Panc1 (cell line): Measurements from ENCODE around the gene NPPA. TPM values are rescaled to one million over a fixed set of nuclear protein-coding genes. Genes with fewer than 3 reads are reported as not detected.

ENCODE experiments used
- ATAC-seq: fragments of 200-7000 bp; cut with Tn5 transposase; 2 replicates; pipeline ENCODE4 v1.9.1; 2020; ENCODE audit warnings: mild to moderate bottlenecking, moderate library complexity
- BruUV-seq: library from RNA; stranded (reverse); fragments of 400-500 nt; replicated peaks from 2 replicates; lab custom pipeline; 2021; lab: Mats Ljungman, UMichigan
- CTCF ChIA-PET: fragments of 300-600 bp; sonication (Branson Sonifier 250); formaldehyde crosslinking; loops from one replicate; lab custom pipeline; 2022; ENCODE audit warnings: antibody characterized with exemption; lab: Charles Lee
- POLR2A ChIA-PET: fragments of 300-600 bp; sonication (Branson Sonifier 250); formaldehyde crosslinking; loops from one replicate; lab custom pipeline; 2022; ENCODE audit warnings: antibody characterized with exemption; lab: Charles Lee
- DNase-seq: peaks from one replicate; pipeline ENCODE4 v3.0.0-alpha.2; 2010; ENCODE audit warnings: low read depth, low spot score
- H3K27ac ChIP-seq: 2 replicates; pipeline ENCODE4 v1.5.1; 2011; ENCODE audit warnings: mild to moderate bottlenecking, low read length, inconsistent platforms
- H3K27me3 ChIP-seq: fragments of 200-500 bp; sonication (Bioruptor generic); 2 replicates; pipeline ENCODE4 v1.6.0; 2014; ENCODE audit warnings: low read length, inconsistent platforms; ENCODE audit not compliant: control insufficient read depth, insufficient read depth
- H3K36me3 ChIP-seq: fragments of 200-500 bp; sonication (Bioruptor generic); 2 replicates; pipeline ENCODE4 v1.5.1; 2014; ENCODE audit warnings: inconsistent platforms, mild to moderate bottlenecking, low read length, moderate library complexity; ENCODE audit not compliant: control insufficient read depth, insufficient read depth
- H3K4me1 ChIP-seq: 2 replicates; pipeline ENCODE4 v1.5.1; 2011; ENCODE audit warnings: inconsistent platforms, mild to moderate bottlenecking, low read length, moderate library complexity; ENCODE audit not compliant: control insufficient read depth, insufficient read depth
- H3K4me3 ChIP-seq, 2 experiments: 2 replicates each; pipeline ENCODE4 v1.5.1; 2011 to 2012; ENCODE audit warnings: low read depth in 2 of 2, low read length in 2 of 2, mild to moderate bottlenecking in 2 of 2, inconsistent platforms in 1 of 2, moderate library complexity in 1 of 2
- H3K9me3 ChIP-seq: fragments of 200-500 bp; sonication (Bioruptor generic); 2 replicates; pipeline ENCODE4 v1.5.1; 2014; ENCODE audit warnings: low read depth, mild to moderate bottlenecking, inconsistent platforms, low read length, moderate library complexity; ENCODE audit not compliant: control insufficient read depth, insufficient read depth
- CTCF ChIP-seq: fragments of 450-650 bp; IDR thresholded peaks from 2 replicates; pipeline ENCODE4 v1.5.1; 2017; ENCODE audit warnings: mild to moderate bottlenecking
- POLR2AphosphoS5 ChIP-seq: IDR thresholded peaks from 2 replicates; pipeline ENCODE4 v1.6.1; 2012; ENCODE audit warnings: mild to moderate bottlenecking, low read depth, low read length, moderate library complexity
- REST ChIP-seq, 2 experiments: IDR thresholded peaks; 2 replicates each; pipeline ENCODE4 v1.6.1; 2011 to 2012; ENCODE audit warnings: low read depth in 2 of 2, control low read depth in 1 of 2, low read length in 1 of 2, mild to moderate bottlenecking in 1 of 2, moderate library complexity in 1 of 2; ENCODE audit not compliant: insufficient read depth in 1 of 2
- SIN3A ChIP-seq: IDR thresholded peaks from 2 replicates; pipeline ENCODE4 v1.6.1; 2012; ENCODE audit warnings: low read depth, mild to moderate bottlenecking, low read length, moderate library complexity, borderline replicate concordance; ENCODE audit not compliant: insufficient read depth
- TCF7L2 ChIP-seq: IDR thresholded peaks from 2 replicates; pipeline ENCODE4 v1.6.1; 2011; ENCODE audit warnings: mild to moderate bottlenecking, low read depth, low read length, inconsistent platforms
- in situ Hi-C: cut with HindIII; loops from 2 replicates; pipeline ENCODE4 v1.10.0; 2016; ENCODE audit warnings: low sequenced_read_pairs, low pct_unique_long_range_greater_than_20kb
- intact Hi-C: fragments of 100-400 bp; cut with micrococcal nuclease; formaldehyde crosslinking; loops from one replicate; pipeline ENCODE4 v1.10.0; 2022; ENCODE audit not compliant: unreplicated experiment
- total RNA-seq: library from RNA; stranded (reverse); gene quantifications from one replicate; pipeline ENCODE4 v1.2.1, GENCODE V29; 2021; ENCODE audit not compliant: unreplicated experiment

Gene NPPA
- total RNA-seq, 1 experiment from 2014 or later: not detected

GRCh38 chr1:11878891-11879190, 31.3 kb upstream of the NPPA start:
- no peaks in the 10 kb centered on the region; the same call in 1 of the 2 replicates for H3K27me3 ChIP-seq
- CTCF ChIA-PET: no interaction called here
- POLR2A ChIA-PET: no interaction called here
- no TSS peak for BruUV-seq
- no peak overlapping the region for H3K27ac ChIP-seq
- TF ChIP-seq REST (IDR thresholded peaks at IDR 0.05; ENCODE audit: insufficient read depth in 1 of 2, low read depth in 2 of 2, low read length in 1 of 2) (no peak), TCF7L2 (no peak), POLR2AphosphoS5 (no peak), CTCF (no peak), SIN3A (no peak)
- H3K36me3 ChIP-seq: no peaks in the 10 kb centered on the region
- no peak overlapping the region for H3K4me3 ChIP-seq
- H3K9me3 ChIP-seq: no peaks in the 10 kb centered on the region
- in situ Hi-C loops (no loop called here), intact Hi-C loops (no loop called here)
- ATAC-seq (no peak), DNase-seq (no peak)
- H3K4me1 ChIP-seq: no peaks in the 10 kb centered on the region

GRCh38 chr1:11878081-11878890, 30.7 kb upstream of the NPPA start:
- ATAC-seq (no peak), DNase-seq (no peak)
- ChIA-PET POLR2A (interaction anchor here (0.6 to 0.7 kb wide), 2 partner anchors 15 to 31 kb away, joined by 3 to 5 read pairs; no protein-coding TSS in a partner anchor), CTCF (no interaction called here)
- BruUV-seq: no TSS peak
- no peak for TF ChIP-seq REST (IDR thresholded peaks at IDR 0.05; ENCODE audit: insufficient read depth in 1 of 2, low read depth in 2 of 2, low read length in 1 of 2)
- no peak for TF ChIP-seq POLR2AphosphoS5
- TF ChIP-seq TCF7L2: no peak
- no peak for TF ChIP-seq SIN3A
- no peak for TF ChIP-seq CTCF
- intact Hi-C loops: no loop called here
- H3K27ac ChIP-seq: no peak overlapping the region
- H3K27me3 ChIP-seq: no peaks in the 10 kb centered on the region; the same call in 1 of the 2 replicates
- H3K36me3 ChIP-seq: no peaks in the 10 kb centered on the region
- H3K4me1 ChIP-seq: no peaks in the 10 kb centered on the region
- H3K9me3 ChIP-seq: no peaks in the 10 kb centered on the region
- no peak overlapping the region for H3K4me3 ChIP-seq
- in situ Hi-C loops: no loop called here
